HG02759 (cell line): ENCODE results near the gene BRD2.

Experiments
- ATAC-seq: cut with Tn5 transposase; IDR thresholded peaks from one replicate; pipeline ENCODE4 v1.9.1; 2021; ENCODE audit warnings: mild to moderate bottlenecking, moderate library complexity; ENCODE audit not compliant: unreplicated experiment

BRD2 gene

DNA sequence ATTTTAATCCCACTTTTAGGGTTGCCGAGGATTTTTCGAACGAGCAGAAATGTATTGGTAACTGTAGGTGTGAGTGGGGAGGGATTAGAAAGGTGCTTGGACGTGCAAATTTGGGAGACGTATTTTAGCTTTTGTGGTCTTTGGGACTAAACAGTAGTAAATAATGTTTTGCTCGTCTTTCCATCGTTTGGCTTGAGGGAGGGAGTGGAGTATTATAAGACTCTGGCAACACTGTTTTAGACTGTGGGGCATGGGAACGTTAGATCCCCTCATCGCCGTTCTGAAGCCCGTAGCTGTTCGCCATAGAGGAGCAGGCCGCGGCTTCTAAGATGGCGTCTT is 2.8 kb downstream of the BRD2 start:
- no peak for ATAC-seq

DNA sequence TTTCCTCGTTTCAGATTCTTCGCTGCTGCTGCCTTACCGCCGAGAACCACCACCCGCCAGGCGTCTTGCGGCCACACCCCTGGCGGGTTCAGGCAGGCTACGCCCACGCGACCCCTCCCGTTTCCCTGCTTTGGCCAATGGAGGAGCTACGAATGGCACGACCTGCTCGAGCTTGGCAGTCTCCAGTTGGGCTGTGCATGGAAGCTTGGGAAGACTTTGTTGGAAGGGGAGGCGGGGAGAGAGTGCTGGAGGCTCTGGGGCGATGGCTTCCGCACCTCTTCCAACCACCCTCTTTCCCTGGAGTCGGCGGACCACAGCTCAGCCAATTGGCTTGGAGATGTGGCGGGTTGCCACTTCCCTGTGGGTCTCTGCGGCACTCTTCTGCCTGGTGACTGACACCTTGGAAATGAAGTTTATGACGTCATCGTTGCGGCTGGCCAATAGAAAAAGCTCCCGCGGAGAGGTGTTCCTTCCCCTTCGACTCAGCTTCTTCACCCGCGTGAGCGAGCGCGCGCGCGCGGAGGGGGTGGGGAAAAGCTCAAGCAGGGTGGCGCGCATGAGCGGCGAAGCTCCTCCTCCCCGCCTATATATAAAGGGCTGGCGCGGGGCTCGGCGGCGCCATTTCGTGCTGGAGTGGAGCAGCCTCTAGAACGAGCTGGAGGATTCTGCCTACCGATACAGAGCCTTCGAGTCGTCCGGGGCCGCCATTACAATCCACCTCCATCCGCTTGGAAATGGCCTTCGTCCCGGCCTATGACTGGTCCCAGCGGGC is 3.4 kb downstream of the BRD2 start:
- ATAC-seq = peak; percentile 44

- ATAC-seq = no peak
These were observed 4.2 kb downstream of the BRD2 start for GRCh38 chr6:32972353-32973143.

GRCh38 chr6:32973144-32974015 is 5.0 kb downstream of the BRD2 start:
- no peak for ATAC-seq

DNA sequence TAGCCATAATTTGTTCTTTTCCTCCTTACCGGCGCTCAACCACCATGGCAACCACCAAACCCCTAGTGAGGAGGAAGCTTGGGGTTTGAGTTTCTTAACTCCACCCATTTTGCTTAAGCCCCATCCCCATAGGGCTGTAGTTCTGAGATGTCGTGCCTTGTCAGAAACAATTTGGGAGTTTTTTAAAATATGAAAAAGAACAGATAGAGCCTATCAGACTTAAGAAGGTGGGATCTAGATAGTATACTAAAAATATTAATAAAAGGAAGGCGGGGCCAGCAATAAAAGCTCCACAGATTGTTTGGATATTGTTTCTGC is 5.6 kb downstream of the BRD2 start:
- ATAC-seq = no peak

- no peak for ATAC-seq
These were observed 6.3 kb downstream of the BRD2 start for GRCh38 chr6:32974541-32975308.

DNA sequence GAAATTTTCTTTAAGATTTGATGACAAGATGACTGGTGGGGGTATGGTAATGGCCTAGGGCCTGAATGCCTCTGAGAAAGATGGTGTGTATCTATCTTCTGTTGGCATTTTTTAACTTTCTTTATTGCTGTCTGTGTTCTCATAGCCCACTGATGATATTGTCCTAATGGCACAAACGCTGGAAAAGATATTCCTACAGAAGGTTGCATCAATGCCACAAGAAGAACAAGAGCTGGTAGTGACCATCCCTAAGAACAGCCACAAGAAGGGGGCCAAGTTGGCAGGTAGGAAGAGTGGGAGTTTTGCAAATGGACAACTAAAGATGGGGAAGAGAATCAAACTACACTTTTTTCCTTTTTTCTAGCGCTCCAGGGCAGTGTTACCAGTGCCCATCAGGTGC is 7.5 kb downstream of the BRD2 start:
- ATAC-seq = no peak

- ATAC-seq = no peak
These were observed 8.1 kb downstream of the BRD2 start for GRCh38 chr6:32976334-32977069.

GRCh38 chr6:32977272-32977952 is 9.0 kb downstream of the BRD2 start:
- no peak for ATAC-seq

GRCh38 chr6:32977953-32978324 is 9.5 kb downstream of the BRD2 start:
- ATAC-seq = no peak

- no peak for ATAC-seq
These were observed 11.5 kb downstream of the BRD2 start for GRCh38 chr6:32979720-32980487.

DNA sequence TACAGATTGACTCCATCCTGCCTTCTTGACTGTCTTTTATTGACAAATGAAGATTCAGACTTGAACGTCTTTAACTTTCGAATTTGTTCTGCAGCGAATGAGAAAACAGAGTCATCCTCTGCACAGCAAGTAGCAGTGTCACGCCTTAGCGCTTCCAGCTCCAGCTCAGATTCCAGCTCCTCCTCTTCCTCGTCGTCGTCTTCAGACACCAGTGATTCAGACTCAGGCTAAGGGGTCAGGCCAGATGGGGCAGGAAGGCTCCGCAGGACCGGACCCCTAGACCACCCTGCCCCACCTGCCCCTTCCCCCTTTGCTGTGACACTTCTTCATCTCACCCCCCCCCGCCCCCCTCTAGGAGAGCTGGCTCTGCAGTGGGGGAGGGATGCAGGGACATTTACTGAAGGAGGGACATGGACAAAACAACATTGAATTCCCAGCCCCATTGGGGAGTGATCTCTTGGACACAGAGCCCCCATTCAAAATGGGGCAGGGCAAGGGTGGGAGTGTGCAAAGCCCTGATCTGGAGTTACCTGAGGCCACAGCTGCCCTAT is 12.2 kb downstream of the BRD2 start:
- ATAC-seq = no peak

DNA sequence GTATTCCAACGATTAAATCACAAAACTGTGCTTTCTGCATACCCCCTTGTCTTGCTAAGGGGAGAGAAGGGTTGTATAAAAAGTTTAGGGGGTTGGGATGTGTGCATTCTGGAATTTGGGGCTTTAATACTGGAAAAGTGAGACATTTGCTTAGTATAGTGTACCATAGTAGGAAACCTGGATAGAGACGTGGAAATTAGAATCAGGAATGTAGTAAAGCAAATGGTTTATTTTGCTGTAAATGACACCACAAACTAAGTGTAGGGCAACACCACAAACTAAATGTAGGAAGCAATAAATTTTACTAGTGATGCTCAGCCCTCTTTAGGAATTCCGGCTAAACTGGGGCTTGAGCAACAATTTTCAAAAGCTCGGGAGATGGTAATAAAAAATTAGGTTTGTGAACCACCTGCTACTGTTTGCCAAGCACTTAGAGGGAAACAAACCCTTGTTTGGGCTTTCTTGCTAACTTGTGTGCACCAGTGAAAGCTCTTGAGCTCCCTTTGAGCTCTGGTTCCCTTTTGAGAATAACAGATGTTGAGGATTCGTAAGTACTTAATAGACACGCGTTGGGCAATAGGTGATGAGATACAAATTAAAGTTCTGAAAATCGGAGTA is 13.8 kb downstream of the BRD2 start:
- no peak for ATAC-seq

DNA sequence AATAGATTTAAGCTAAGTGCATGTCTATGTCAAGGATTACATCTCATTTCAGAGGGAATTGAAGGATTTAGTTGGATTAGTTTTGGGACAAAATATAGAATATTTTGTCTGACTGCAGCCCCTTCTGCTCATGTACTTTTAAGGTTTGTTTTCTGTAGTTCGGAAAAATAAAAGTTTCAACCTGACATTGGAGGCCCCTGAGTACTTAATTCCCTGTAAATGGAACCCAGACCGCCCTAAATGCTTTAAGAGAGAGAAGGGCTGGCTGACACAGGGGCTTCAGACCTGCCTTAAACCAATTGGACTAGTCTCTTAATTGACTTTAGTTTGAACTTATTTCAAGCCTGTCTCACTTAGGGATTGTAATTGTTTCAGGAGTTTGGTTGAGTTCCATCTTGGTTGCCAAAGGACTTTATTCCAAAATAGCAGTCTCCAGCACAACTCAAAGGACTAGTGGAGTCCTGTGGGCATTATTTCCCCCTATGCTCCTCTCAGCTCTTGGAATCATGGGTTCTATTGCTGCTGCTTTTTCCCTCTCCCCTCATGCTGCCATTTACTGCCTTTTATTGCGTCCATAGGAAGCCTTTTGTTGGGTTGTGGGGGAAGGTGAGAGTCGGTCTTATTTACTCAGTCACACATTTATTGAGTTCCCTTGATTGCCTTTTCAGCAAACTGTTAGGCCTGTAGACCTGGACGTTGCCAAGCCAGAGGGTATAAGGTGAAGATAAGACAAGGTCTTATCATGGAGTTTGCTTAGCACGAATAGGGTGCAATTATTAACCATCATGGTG is 14.5 kb downstream of the BRD2 start:
- ATAC-seq = no peak

DNA sequence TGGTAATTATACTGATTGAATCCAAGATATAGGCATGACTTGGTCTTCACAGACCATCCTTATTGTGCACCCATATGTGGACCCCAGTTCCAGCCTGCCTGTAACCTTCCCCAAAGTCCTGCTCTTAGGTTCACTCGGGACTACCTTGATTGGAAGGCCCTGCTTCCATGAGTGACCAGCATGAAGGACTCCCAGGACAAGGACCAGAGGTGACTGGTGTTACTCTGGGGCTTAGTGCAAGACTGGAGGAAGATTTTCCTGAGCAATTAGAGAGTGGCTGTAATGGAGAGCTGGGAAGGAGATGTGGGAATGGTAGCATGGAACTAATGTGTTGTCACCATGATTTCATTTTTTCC is 15.1 kb downstream of the BRD2 start:
- no peak for ATAC-seq

DNA sequence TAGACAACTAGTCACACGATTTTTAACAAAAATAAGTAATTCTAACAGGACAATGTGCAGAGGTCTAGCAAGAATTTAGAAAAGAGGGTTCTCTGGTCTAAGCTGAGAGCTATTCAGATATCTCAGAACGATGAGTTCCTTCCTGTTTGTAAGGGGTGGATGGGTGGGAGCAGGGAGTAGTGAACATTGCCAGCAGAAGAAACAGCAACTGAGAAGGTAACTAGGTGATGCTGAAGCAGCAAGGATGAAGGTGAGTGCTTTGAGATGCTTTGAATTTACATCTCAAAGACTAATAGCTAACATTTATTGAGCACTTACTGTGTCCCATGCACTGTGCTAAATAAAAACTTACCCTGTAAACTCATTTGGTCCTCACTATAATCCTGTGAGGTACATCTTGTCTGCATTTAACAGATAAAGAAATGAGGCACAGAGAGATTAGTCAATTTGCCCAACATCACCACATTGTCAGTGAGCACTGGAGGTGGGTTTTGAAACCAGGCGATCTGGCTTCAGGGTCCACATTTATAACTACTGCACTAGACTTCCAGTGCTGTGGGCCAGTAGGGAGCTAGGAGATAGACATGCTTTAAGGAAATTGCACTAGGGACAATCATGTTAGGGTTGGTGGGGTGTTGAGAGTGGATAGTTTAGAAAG is 15.7 kb downstream of the BRD2 start:
- no peak for ATAC-seq
